Fibroblast of skin of right biceps (primary cell): ENCODE measurements around the gene PCSK6.

ENCODE experiments used
- DNase-seq: peaks from one replicate; pipeline ENCODE4 v3.0.0-alpha.2; 2013

Gene PCSK6

GRCh38 chr15:101267320-101268104, 222.0 kb downstream of the PCSK6 start:
- peak; percentile 57 for DNase-seq

- DNase-seq: no peak
Observed at GRCh38 chr15:101266787-101267186, 222.7 kb downstream of the PCSK6 start.

- DNase-seq: peak; percentile 85
Observed at GRCh38 chr15:101266034-101266433, 223.5 kb downstream of the PCSK6 start.

- DNase-seq: no peak
Observed at GRCh38 chr15:101264911-101265641, 224.4 kb downstream of the PCSK6 start.

- peak; percentile 16 for DNase-seq
Observed at GRCh38 chr15:101264011-101264410, 225.5 kb downstream of the PCSK6 start.

- peak; percentile 22 for DNase-seq
Observed at GRCh38 chr15:101262551-101262950, 227.0 kb downstream of the PCSK6 start.

- DNase-seq: peak; percentile 66
Observed at GRCh38 chr15:101258238-101259144, 231.0 kb downstream of the PCSK6 start.

- no peak for DNase-seq
Observed at GRCh38 chr15:101256757-101257156, 232.8 kb downstream of the PCSK6 start.

GRCh38 chr15:101255615-101256241, 233.8 kb downstream of the PCSK6 start:
- peak; percentile 66 for DNase-seq

GRCh38 chr15:101255051-101255395, 234.5 kb downstream of the PCSK6 start:
- DNase-seq: peak; percentile 40

- no peak for DNase-seq
Observed at GRCh38 chr15:101254157-101255050, 235.1 kb downstream of the PCSK6 start.
